Activated CD4-positive, alpha-beta T cell treated with anti-CD3 and anti-CD28 coated beads, Interleukin-2, Interleukin-4, amounts not matched to agents 100 ng/mL and 50 ng/mL, durations not matched to agents 16 hours and 8 hours (primary cell): ENCODE measurements around the gene DCAF6.

Source experiments
- DNase-seq: peaks from one replicate; pipeline ENCODE4 v3.0.0-alpha.2; 2020; ENCODE audit warnings: low spot score

Gene DCAF6

DNA sequence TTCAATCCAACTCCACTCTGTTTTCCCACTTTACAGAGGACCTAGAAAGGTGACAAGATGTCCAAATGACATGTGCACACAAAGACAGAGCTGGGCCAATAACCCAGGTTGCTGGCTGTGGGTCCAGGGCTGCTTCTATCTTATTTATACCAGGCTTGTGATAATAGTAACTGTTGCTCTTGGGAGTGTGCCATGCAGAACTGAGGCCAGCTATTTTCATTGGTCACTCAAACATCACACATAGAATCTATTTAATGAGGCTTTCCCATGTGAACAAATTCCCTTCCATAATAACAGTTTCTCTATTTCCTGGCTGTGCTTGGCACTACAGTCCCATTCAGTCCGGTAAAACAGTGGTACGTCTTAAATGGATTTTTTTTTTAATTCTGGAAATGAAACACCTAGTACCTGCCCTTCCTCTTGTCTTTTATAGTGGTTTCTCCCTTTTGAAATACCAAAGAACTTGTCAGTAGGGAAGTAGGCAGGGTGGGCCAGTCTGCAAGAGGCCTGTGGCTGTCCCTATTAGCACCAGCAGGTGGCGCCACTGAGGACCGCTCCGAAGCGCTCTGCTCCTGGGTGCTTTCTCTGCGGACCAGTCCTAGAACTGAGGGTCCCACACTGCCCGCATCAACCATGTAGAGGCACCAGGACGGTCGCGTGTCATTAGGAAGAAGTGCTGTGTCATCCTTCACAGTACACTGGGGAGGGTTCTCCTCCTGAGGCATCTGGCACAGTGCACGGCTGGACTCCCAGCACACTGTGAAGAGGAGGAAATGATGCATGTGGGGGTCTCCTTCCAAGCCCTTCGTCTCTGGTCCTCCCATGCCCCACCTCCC lies 148.1 kb downstream of the DCAF6 start:
- peak; percentile 60 for DNase-seq

DNA sequence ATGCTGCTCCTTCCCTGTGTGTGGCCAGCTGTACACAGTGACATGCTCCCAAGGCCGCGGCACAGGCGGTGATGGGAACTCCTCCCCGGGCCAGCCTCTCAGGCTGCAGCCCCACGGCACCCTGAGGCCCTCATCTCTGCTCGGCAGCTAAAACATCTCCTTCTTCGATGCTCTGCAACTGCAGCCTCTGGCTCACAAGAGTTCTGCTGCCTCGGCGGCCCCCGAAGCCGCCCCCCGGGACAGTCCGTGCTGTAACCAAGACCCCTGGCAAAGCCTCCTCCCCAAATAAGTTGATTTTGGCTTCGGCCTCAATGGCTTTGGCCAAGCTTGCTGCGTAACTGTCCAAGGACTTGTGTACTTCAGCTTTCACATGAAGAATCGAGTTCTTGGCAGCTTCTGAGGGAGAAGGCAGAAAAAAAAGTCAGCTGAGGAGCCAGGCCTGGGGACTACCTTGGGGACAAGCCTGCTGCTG lies 149.0 kb downstream of the DCAF6 start:
- no peak for DNase-seq

DNA sequence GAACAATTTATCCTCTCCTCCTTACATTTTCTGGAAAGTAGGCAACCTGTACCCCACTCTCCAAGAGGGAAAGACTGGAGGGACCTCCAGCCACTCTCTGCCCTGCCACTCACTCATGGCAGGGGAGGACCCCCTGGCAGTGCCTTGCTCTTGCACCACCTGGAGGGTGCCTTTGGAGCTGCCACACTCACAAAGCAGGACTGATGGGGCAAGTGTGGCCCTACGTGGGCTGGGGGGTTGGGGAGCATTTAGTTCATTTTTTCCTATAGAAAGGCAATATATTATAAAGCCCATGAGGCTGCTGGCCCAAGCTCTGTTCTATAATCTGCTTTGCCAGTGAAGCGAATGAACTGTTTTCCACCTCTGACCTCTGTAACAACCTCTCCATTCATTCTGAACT lies 150.0 kb downstream of the DCAF6 start:
- DNase-seq, result no peak

- DNase-seq, result no peak
Measured at GRCh38 chr1:168087696-168088095, 151.2 kb downstream of the DCAF6 start.

GRCh38 chr1:168088511-168089325 lies 152.2 kb downstream of the DCAF6 start:
- no peak for DNase-seq

DNA sequence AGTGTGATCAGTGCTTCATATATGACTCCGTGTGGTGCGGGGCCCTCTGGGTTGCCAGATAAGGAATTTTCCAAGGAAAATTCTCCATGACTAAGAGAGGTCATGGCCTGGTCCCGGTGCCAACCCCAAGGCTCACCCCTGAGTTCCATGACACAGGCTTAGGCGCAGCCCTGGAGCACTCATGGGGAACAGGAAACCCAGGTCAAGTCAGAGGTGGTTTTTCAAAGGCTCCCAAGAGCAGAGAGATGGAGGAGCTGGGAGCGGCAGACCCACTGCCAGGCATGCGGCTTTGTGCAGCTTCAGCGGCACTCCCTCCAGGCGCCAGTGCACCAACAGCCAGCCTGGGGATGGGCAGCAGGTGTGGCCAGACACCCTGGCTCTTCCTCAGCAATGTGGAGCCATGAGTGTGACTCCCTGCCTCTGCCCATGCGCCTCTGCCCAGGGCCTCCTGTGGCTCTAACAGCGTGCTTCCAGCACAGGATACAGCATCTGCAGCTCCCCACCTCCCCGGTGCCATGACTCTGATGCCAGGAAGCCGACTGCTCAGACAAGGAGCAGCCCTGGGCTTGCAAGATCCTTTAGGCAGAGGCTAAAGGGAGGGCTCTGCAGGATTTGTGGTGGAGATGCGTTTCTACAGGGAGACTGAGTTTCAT lies 153.0 kb downstream of the DCAF6 start:
- no peak for DNase-seq

DNA sequence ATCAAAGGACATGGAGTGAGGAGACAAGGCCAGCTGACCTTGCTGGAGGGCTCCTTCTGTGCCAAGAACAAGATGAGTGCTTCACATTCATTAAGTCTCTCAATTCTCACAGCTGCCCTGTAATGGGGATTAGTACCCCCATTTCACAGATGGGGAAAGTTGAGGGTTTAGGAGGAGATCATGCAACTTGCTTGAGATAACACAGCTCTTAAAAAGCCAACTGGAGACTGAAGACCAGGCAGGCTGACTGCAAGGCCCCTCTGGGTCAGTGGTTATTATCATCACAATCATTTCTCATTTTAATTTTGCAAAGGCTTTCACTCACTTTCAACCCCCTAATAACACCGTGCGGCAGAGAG lies 153.5 kb downstream of the DCAF6 start:
- DNase-seq, result no peak

DNA sequence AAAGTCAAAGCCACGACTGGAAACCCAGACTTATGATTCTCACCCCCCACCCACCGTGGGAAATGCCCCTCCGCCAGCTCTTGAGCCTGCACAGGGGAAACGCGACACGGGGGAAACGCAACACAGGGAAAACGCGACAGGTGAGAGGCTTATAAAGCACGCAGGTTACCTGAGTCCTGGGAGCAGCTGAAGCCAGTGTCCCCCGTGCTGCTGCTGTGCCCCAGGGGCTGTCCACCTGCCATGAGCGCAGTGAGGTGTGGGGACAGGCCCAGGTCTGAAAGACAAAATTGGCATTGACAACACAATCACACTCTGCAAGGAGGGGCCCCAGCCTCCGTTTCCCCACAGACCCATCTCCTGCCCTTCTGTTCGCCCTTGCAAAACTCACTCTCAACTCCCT lies 153.9 kb downstream of the DCAF6 start:
- DNase-seq, result no peak

- DNase-seq, result no peak
Measured at GRCh38 chr1:168091063-168091462, 154.6 kb downstream of the DCAF6 start.

GRCh38 chr1:168091720-168092550 lies 155.5 kb downstream of the DCAF6 start:
- DNase-seq, result no peak

DNA sequence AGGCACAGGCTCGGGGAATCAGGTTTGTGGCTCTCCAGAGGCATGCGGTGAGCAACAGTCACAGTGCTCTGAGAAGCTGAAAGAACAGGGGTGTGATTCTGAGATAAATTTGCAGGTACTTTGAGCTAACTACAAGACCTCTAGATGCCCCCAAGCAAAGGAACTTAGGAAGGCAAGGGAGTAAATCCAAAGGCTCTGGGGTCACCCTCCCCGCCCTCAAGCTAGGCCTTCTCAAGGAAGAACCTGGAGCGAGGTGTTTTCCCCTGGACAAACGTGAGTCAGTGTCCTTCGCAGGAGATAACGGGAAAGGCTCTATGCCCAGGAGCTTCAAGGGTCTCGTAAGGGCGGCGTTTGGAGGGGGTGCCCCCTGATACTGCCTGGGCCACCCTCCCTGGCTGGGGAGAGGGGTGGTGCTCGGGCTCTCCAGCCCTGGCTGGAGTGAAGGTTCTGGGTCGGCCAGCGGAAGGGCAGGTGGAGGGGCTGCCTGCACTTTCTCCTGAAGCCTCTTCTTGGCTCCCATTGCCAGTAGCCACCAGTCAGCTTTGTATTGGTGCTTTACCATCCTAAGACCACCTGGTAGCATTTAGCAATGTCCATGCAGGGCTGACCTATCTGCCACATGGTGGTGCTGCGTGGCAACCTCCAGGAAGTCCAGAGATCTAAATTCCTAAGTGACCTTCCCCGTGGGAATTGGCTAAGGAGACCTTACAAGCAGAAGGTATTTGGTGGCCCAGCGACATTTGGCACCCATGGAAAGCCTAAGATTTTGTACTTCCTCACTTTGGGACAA lies 156.3 kb downstream of the DCAF6 start:
- no peak for DNase-seq

DNA sequence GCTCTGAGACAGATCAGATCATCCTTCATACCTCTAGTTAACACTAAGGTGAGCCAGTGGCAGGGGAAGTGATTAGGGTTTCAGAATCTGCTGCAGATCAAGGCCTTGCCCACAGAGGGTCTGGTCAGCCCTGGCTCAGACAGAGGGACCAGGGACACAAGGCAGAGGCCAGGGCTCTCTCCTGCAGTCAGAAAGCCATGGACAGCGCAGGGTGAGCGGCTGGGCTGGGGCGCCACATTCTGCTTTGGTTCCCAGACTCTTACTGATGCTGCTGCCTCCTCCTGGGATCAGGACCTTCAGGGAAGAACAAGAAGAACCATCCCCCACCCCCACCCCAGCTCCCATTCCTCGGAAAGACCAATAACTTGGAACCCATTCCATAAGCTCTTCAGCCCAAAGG lies 157.1 kb downstream of the DCAF6 start:
- no peak for DNase-seq

GRCh38 chr1:168095476-168095875 lies 159.0 kb downstream of the DCAF6 start:
- no peak for DNase-seq

DNA sequence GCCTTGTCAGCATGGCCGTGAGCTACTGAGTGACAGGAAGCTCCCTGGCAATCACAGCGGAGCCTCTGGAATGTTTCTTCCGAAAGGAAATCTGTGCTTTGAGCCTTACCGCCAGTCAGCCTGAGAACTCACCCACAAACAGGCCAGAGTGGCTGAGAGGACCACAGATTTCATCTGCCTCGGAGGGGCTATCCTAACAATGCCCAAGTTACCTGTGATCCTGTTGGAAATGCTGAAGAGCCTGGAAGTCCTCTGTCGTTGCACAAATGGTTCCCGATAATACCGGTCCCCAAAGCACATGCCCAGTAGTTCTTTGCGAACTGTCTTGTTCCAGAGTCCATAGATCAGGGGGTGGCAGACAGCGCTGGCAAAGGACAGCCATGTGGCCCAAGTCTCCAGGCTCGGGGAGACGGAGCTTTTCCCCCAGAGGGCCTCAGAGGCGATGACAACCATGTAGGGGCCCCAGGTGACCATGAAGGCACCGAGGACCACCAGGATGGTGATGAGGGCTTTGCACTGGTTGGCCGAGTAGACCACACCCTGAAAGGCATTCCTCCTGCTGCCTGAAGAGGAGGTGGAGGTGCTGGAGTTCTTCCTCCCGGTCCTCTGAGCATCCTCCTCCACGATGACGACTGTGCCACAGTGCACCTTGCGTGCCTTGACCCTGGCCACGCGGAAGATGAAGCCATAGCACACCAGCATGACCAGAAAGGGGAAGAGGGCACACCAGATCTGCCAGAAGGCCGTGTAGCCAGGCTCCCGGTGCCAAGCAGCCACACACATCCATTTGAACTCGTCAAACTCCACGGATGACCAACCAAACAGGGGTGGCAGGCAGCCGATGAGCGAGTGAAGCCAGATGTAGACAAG lies 160.0 kb downstream of the DCAF6 start:
- DNase-seq, result no peak

DNA sequence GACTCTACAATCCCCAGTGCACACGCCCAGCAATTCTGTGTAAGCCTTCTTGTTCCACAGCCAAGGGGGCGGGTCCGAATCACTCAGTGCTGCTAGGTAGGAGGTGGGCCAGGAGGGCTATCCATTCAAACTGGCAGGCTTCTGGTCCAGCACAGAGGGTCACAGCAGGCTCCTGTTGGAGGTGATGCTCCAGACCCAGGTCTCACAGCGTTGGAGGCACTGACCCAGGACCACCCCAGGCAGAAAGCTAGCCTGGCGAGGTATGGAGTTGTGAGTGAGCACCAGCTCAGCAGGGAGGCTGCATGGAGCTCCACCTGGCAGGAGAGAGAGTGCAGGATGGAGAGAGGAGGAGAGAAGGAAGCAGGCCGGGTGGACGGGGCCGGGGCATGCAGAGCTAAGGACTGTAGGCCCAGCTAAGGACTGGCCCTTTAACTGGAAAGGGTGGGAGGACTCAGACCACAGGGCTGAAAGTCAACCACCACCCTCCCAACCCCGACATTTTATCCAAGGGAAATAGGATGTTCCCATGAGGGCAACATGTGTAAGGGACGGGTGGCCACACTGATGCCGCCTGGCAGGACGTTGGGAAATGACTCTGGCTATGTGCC lies 161.5 kb downstream of the DCAF6 start:
- DNase-seq, result no peak

DNA sequence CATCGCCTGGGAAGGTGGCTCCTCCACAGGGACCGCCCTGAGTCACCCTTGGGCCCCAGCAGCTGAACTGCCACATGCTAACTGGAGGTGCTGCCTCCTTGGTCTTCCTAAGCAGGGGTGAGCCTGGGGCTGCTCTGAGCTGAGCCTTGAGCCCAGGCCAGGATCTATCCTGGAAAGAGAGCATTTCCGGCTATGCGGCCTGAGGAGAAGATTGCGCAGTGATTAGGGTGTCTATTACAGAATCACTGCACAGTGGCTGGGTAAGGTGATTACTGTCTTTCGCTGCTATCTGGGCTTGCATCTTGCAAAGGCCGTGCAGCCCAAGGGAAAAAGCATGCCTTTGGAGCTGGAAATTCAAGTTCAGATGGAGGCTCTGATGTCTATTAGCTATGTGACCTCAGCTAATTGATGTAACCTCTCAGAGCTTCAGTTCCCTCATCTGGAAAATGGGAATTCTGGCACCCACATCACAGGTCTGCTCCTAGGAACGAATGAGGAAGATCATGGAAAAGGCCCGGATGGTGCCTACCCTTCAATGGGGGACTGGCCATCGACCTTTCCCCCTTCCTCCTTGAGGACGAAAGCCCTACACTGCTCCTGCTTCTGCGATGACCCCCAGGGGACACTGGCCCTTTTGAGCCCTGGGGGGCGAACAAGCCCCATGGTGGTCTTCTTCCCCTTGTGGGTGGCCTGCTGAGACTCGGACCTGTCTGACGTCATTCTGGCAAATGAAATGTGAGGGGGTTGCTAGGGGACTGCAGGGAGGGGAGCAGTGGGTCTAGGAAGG lies 162.2 kb downstream of the DCAF6 start:
- no peak for DNase-seq

GRCh38 chr1:168099337-168099801 lies 162.9 kb downstream of the DCAF6 start:
- no peak for DNase-seq

DNA sequence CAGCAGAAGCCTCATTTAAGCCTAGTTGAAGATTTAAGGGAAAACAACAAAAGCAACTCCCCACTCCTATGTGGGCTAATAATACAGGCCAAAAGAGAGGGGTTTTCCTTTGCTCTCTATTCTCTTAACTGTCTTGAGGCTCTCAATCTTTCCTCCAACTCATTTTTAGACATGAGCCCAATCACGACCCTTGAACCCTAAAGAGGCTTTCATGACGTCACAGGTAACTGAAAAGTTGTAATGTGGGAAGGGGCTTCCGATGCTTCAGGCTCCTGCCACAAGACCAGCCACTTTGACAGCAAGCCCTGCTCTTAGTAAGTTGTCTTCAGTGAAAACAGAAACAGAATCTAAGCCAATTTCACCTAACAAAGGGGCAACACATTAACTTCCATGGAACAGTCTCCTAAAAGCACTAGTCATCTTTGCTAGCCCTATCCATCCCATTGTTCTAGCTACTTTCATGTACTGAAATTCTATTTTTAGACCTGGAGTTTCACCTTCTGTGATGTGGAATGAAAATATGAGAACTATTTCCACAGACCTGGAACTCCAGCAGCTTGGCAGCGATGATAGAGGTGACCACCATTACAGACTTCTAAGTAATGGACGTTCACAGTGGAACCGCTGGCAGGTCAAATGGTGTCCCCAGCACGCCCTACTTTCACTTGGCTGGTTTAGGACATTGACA lies 164.0 kb downstream of the DCAF6 start:
- DNase-seq, result no peak
